NCI-H1694 (cell line): Measurements from ENCODE around the gene EWSR1.

Experiments used
- DNase-seq: peaks from one replicate; lab custom pipeline; 2025; lab: John Stamatoyannopoulos, UW

Gene EWSR1

GRCh38 chr22:29306835-29307595 lies 38.9 kb downstream of the EWSR1 start:
- peak; percentile 39 for DNase-seq

- no peak for DNase-seq
Observed at GRCh38 chr22:29307596-29308147, 39.6 kb downstream of the EWSR1 start.

DNA sequence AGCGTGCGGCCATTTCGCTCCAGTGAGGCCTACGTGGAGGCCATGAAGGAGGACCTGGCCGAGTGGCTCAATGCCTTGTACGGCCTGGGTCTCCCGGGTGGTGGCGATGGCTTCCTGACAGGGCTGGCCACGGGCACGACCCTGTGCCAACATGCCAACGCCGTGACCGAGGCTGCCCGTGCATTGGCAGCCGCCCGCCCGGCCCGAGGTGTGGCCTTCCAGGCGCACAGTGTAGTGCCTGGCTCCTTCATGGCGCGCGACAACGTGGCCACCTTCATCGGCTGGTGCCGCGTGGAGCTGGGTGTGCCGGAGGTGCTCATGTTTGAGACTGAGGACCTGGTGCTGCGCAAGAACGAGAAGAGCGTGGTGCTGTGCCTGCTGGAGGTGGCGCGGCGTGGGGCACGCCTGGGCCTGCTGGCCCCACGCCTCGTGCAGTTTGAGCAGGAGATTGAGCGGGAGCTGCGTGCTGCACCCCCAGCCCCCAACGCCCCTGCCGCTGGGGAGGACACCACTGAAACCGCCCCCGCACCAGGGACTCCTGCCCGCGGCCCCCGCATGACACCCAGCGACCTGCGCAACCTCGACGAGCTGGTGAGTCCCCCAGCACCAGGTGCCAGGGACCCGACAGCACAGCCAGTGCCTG lies 40.2 kb downstream of the EWSR1 start:
- no peak for DNase-seq

- DNase-seq, result no peak
Observed at GRCh38 chr22:29308791-29309262, 40.8 kb downstream of the EWSR1 start.

DNA sequence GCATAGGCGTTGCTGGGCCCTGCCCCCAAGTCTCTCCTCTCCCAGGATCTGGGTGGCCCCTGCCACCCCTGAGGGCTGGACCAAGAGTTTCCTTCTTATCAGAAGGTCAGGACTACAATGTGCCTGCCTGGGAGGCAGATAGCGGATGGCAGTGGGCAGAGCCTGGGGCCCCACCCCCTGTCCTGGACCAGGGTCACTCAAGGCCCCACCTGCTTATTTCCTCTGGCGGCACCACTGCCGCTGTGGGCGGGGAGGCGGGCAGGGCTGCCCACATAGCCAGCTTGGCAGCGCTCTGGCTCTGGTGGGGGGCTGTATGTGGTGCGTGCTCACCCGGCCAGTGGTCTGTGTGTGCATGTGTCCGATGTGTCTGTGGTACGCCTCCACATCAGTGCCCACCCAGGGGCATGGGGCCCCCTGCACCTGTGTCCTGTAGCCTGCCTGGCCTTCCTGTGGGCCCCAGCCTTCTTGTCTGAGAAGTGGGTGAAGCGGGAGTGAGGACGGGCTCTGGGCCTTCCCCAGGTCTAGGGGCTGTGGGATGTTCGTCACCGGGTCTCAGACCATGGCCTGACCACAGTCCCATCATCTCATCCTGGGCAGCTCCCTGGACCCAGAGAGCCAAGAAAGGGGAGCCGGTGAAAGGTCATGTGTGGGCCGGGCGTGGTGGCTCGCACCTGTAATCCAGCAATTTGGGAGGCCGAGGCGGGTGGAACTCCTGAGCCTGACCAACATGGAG lies 41.4 kb downstream of the EWSR1 start:
- DNase-seq, result no peak

GRCh38 chr22:29310065-29310862 lies 42.2 kb downstream of the EWSR1 start:
- DNase-seq, result no peak

- DNase-seq, result peak; percentile 41
Observed at GRCh38 chr22:29310863-29311339, 42.8 kb downstream of the EWSR1 start.

DNA sequence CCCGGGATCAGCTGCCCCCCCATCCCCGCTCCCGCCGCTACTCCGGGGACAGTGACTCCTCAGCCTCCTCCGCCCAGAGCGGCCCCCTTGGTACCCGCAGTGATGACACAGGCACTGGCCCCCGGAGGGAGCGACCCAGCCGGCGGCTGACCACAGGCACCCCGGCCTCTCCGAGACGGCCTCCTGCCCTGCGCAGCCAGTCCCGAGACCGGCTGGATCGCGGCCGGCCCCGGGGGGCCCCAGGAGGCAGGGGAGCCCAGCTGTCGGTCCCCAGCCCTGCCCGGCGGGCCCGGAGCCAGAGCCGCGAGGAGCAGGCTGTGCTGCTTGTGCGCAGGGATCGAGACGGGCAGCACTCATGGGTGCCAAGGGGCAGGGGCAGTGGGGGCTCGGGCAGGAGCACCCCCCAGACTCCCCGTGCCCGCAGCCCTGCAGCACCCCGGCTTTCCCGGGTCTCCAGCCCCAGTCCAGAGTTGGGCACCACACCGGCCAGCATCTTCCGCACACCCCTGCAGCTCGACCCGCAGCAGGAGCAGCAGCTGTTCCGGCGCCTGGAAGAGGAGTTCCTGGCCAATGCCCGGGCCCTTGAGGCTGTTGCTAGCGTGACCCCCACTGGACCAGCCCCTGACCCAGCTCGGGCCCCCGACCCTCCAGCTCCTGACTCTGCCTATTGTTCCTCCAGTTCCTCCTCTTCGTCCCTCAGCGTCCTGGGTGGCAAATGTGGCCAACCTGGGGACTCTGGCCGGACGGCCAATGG lies 43.6 kb downstream of the EWSR1 start:
- no peak for DNase-seq

DNA sequence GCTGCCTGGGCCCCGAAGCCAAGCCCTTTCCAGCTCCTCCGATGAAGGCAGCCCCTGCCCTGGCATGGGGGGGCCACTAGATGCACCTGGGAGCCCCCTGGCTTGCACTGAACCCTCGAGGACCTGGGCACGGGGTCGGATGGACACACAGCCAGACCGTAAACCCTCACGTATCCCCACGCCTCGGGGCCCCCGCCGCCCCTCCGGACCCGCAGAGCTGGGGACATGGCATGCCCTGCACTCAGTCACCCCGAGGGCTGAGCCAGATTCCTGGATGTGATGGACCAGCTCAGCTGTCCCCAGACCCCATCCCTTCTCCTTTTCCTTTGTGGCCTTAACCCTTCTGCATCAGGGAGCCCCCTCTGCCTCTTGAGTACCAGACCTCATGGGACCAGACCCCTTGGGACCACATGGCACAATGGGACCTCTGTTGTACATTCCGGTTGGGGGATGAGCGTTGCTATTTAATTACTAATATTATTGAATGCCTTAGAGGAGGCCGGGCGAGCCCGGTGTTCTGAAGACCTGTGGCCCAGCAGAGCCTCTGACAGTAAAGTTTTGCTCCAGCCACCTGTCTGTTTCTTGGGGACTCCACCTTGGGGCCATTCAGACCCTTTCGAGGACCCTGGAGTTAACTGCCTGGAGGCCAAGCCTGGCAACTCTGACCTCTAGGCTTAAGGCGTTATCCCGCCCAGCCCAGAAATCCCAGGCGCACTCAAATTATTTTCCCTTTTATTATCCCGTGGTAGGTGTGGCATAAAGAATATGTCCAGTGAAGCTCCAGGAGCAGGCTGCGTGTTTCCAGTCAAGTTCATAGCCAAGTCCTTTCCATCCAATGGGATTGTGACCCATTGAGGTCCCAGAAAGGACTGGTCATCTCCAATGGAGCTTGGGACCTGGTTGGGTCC lies 44.4 kb downstream of the EWSR1 start:
- DNase-seq, result no peak

DNA sequence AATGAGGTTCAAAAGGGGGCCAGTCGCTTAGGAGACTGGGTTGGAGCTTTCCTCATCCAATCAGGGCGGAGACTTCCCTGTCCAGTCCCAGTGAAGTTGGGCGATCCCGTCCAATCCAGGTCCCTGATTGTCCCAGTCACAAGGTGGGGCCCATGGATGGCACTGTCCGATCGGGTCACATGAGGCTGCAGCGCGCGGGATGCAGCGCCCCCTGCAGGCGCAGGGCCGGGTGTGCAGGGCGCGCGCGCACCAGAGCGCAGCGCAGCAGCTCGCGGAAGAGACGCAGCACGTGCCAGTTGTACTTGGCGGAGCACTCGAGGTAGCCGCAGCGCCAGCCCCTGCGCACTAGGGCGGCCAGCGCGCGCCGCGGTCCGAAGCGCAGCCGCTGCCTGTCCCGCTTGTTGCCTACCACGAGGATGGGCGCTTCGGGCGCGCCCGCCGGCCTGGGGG lies 45.1 kb downstream of the EWSR1 start:
- no peak for DNase-seq

- no peak for DNase-seq
Observed at GRCh38 chr22:29313576-29314466, 45.8 kb downstream of the EWSR1 start.

- no peak for DNase-seq
Observed at GRCh38 chr22:29314537-29315285, 46.6 kb downstream of the EWSR1 start.

DNA sequence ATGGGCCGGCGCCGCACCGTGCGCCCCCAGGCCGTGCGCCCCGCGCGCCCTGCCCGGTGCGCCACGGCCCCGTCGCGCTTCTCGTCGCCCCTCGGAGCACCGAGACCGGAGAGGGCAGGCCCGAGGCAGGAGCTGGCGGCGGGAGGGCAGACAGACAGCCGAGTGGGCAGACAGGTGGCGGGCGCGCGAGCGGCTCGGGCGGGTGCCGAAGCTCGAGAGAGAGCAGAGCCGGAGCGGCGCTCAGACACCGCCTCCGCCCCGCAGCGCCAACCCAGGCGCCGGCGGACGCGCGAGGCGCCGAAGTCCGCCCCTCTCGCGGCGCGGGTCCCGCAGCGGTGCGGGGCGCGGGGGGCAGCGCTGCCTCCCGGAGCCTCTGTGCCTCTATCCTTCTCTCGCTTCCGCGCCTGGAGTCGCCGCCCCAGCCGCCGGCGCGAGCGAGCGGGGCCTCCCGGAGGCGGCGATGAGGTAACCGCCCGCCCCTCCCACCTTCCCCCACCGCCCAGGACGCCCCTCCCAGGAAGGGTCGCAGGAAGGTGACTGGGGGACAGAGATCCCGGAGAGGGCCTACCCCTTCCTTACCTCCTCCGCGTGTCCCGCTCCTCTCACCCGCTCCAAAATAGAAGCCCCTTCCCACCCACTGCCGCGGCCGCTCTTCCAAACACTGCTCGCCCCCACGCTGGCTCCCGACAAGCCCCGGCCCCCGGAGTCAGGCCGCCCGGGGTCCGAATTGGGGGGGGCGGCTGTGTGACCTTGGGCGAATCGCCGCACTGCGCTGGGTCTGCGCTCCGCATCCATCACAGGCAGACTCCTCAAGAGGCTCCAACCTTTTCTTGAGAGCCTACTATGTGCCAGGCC lies 47.4 kb downstream of the EWSR1 start, which contains the start of gene RASL10A:
RASL10A (minus strand) TSS at position 412 of the 855 bp plus-strand sequence. CDS start 451 bp downstream, outside the sequence.
- DNase-seq, result no peak

DNA sequence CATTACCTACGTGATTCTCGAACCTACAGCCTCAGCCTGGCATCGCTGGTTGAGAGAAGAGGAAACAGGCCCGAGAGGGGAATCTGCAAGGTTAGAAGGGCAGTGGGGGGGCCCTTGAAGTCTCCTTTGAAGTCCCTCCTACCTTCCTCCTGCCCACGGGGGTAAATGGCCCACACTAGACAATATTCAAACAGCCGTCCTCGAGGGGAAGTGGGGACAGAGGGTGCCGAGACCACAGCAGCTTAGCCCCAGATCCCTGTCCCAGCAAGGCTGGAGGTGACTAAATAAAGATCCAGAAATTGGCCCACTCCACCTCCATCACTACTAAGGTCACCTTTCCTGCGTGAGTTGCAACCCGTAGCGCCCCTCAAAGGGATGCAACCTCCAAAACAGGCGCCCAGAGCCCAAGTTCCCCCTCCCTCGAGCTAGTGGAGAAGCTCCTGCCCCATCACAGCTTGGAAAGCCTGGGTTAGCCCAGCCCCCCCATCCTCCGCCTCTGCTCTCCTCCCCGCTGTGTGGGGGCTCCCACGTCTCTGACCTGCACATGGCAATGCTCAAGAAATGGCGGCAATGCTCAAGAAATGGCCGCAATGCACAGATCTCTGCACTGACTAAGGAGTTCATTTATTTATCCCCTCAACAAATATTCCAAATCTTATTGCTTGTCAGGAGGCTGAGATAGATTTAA lies 48.2 kb downstream of the EWSR1 start:
- DNase-seq, result no peak

DNA sequence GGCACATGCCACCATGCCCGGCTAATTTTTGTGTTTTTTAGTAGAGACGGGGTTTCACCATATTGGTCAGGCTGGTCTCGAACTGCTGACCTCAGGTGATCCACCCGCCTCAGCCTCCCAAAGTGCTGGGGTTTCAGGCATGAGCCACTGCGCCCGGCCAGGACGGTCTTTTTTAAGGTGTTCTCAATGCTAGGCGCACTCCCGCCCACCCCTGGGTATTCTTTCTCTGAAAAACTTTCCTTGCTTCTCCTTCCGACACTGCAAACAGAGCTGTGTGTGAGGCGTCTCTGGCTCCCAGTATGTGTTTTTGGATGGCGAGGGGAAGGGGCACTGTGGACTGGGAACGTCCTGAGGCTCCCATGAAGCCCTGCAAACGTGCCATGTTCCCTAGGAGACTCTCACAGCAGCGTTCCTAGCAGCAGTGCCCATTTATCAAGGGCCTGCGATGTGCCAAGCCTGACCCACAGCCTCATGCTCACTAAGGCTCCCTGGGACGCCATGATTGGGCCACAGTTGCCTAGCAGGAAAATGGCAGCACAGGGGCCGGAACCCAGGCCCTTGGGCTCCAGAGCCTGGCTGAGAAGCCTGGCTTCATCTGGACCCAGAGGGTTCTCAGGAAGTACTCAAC lies 49.9 kb downstream of the EWSR1 start:
- no peak for DNase-seq

- DNase-seq, result no peak
Observed at GRCh38 chr22:29319072-29319471, 51.0 kb downstream of the EWSR1 start.
